Neutrophil (primary cell): ENCODE results near the gene CBLB.

ENCODE experiments used
- H3K27ac ChIP-seq: fragments of 200-600 bp; sonication (generic); 2 replicates; pipeline ENCODE4 v1.5.1; 2016; ENCODE audit warnings: mild to moderate bottlenecking, moderate library complexity
- H3K27me3 ChIP-seq: fragments of 200-600 bp; sonication (generic); 2 replicates; pipeline ENCODE4 v1.6.0; 2016; ENCODE audit warnings: mild to moderate bottlenecking
- H3K36me3 ChIP-seq: fragments of 200-600 bp; sonication (generic); 2 replicates; pipeline ENCODE4 v1.5.1; 2017
- H3K4me1 ChIP-seq, 2 experiments: fragments of 200-600 bp in 1 of 2; sonication (generic) in 1 of 2; 1 replicate in 1 of 2; 2 replicates in 1 of 2; pipeline versions ENCODE4 v1.5.1 to v1.6.1; 2013 to 2016; ENCODE audit warnings: low read depth in 1 of 2, low read length in 1 of 2, mild to moderate bottlenecking in 1 of 2, moderate library complexity in 1 of 2; ENCODE audit not compliant: control insufficient read depth in 1 of 2, insufficient read depth in 1 of 2
- H3K4me3 ChIP-seq, 2 experiments: fragments of 200-600 bp in 1 of 2; sonication (generic) in 1 of 2; 1 replicate in 1 of 2; 2 replicates in 1 of 2; pipeline ENCODE4 v1.5.1; 2013 to 2016; ENCODE audit warnings: low read depth in 1 of 2, low read length in 1 of 2, mild to moderate bottlenecking in 1 of 2, moderate library complexity in 1 of 2
- H3K9me3 ChIP-seq: fragments of 200-600 bp; sonication (generic); 2 replicates; pipeline ENCODE4 v1.5.1; 2016
- TF ChIP-seq, protein P1 (sequence below): fragments of 200-600 bp; sonication (generic); IDR thresholded peaks from 2 replicates; pipeline ENCODE4 v1.5.1; 2016; ENCODE audit warnings: antibody characterized with exemption

Gene CBLB

DNA sequence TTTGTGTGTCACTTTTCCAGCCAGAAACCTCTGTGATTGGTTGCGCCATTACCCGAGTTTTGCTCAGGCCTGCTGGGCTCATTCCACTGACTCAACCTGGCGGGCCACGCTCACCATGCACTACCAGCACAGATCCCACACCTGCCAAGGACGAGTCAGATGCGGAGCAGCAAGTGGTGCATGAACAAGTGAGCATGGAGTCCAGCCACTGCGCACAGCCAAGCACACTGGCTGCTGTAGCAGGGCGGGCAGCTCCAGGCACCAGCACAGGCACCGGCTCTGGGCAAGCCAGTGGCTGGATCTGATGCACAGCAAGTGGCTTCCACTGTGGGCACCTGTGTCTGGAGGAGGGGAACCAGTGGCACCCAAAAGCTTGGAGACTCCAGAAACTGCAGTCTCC, 110.4 kb downstream of the CBLB start:
- Histone ChIP-seq H3K27ac (no peak overlapping the region), H3K36me3 (no peaks in the 10 kb centered on the region), H3K4me3 (no peak overlapping the region), H3K27me3 (no peaks in the 10 kb centered on the region), H3K9me3 (peaks cover 4% of the 10 kb centered on the region), H3K4me1 (peaks cover 0 to 6% of the 10 kb centered on the region in 2 experiments)
- TF ChIP-seq, protein P1, sequence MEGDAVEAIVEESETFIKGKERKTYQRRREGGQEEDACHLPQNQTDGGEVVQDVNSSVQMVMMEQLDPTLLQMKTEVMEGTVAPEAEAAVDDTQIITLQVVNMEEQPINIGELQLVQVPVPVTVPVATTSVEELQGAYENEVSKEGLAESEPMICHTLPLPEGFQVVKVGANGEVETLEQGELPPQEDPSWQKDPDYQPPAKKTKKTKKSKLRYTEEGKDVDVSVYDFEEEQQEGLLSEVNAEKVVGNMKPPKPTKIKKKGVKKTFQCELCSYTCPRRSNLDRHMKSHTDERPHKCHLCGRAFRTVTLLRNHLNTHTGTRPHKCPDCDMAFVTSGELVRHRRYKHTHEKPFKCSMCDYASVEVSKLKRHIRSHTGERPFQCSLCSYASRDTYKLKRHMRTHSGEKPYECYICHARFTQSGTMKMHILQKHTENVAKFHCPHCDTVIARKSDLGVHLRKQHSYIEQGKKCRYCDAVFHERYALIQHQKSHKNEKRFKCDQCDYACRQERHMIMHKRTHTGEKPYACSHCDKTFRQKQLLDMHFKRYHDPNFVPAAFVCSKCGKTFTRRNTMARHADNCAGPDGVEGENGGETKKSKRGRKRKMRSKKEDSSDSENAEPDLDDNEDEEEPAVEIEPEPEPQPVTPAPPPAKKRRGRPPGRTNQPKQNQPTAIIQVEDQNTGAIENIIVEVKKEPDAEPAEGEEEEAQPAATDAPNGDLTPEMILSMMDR, result no peak

DNA sequence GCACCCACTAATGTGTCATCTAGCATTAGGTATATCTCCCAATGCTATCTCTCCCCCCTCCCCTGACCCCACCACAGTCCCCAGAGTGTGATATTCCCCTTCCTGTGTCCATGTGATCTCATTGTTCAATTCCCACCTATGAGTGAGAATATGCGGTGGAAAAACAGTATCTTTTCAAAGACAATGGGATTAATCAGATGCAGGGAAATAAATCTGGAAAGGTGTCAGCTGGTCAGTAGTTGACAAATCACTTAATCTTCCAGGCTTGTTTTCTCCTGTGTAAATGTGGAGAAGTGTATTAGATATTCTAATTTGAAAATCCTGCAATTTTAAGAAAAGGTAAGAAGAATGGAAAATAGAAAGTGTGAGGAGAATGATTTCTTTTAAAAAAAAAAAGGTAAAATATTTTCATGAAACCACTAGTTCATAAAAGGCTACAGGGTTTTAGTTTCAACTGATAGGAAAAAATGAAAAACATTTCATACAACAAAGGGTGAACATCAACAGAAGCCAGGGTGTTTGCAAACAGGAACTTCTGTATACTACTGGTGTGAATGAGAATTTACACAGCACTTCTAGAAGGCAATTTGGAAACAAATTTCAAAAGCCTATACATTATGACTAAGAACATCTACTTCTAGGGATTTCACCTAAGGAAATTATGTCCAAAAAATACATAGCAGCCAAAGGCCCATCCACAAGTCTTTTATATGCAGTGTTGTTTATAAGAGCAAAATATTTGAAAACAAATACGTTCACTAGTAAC, 113.5 kb downstream of the CBLB start:
- no peak overlapping the region for H3K27ac ChIP-seq
- TF ChIP-seq, protein P1, result no peak
- no peaks in the 10 kb centered on the region for H3K27me3 ChIP-seq
- H3K9me3 ChIP-seq, result peaks cover 4% of the 10 kb centered on the region
- H3K36me3 ChIP-seq, result no peaks in the 10 kb centered on the region
- H3K4me3 ChIP-seq, result no peak overlapping the region
- no peaks in the 10 kb centered on the region for H3K4me1 ChIP-seq

DNA sequence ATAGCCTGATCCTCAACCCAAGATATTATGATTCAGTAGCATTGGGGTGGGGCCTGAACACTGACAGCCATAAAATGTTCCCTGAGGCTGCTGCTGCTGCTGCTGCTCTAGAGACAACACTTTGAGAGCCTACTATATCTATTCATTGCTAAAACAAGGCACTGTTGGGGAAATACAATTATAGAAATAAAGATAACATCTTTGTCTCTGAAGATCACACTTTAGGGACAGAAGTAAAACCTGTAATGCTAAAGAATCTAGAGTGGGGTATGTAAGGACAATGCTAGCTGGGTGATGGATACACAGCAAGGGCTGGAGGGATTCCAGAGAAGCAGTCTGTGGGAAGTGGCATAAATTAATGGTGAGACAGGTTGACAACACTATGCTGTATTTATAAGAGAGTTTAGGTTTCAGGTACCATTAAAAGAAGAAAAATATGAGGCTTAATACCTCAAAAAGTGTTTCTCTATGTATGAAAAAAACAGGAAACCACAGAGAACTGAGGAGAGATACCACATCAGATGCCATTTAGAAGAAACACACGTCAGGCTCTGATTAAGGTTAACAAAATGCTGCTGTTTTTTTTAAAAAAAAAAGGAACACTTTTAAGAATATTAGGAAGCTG, 115.9 kb downstream of the CBLB start:
- Histone ChIP-seq H3K36me3 (no peaks in the 10 kb centered on the region), H3K4me1 (no peaks in the 10 kb centered on the region), H3K27me3 (no peaks in the 10 kb centered on the region), H3K27ac (no peak overlapping the region), H3K4me3 (no peak overlapping the region), H3K9me3 (no peaks in the 10 kb centered on the region)
- TF ChIP-seq, protein P1, result no peak

DNA sequence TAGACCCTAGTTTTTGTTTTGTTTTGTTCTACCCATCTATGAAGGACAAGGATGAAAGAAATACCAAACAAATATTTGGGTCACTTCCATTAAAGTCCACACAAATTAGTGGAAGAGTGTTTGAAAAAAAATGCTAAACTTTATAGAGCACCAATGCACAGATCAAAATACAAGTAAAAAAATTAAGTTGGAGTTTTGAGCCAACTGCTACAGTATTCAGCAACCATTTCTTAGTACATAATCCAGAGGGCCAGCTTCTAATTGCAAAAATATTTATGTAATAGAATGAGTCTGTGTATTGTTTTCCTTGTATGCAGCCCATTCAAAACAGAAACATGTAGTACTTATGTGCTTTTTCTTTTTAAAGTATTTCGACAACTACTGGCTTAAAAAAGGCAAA, 121.1 kb downstream of the CBLB start:
- Histone ChIP-seq H3K27ac (no peak overlapping the region), H3K27me3 (no peaks in the 10 kb centered on the region), H3K4me1 (no peaks in the 10 kb centered on the region), H3K36me3 (no peaks in the 10 kb centered on the region), H3K4me3 (no peak overlapping the region), H3K9me3 (no peaks in the 10 kb centered on the region)
- TF ChIP-seq, protein P1, result no peak

DNA sequence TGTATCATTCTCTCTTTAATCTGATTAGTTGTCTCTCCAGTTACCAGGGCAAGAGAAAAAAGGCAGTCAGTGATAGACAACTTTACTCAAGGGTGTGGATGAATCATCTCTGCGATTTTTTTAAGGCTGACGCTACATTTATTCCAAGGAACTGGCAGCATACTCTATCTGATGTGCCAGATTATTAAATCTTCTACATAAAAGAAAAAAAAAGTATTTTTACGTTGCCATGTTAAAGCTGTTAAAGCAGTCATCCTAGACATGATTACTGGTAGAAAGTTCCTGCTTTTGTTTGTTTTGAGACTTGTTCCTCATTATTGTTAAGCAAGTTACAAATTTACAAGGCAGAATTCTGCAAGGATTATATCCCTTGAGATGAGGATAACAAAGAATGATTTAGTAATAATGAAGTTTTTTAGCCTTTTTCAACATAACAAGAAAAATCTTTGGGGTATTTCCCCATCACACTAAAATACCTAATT, 121.7 kb downstream of the CBLB start:
- H3K4me1 ChIP-seq, result no peaks in the 10 kb centered on the region

More for the DNA sequence above, 121.7 kb downstream of the CBLB start:
- Histone ChIP-seq H3K27ac (no peak overlapping the region), H3K4me3 (no peak overlapping the region), H3K9me3 (no peaks in the 10 kb centered on the region), H3K36me3 (no peaks in the 10 kb centered on the region), H3K27me3 (no peaks in the 10 kb centered on the region)
- TF ChIP-seq, protein P1, result no peak
